SK-N-MC (cell line): ENCODE measurements around the gene DOCK6.

Experiments used
- DNase-seq: peaks from one replicate; pipeline ENCODE4 v3.0.0-alpha.2; 2011; ENCODE audit warnings: low read depth, low spot score
- H3K27ac ChIP-seq: fragments of 200-600 bp; sonication (generic); 2 replicates; pipeline ENCODE4 v1.5.1; 2016; ENCODE audit warnings: mixed run types
- H3K36me3 ChIP-seq: fragments of 200-600 bp; sonication (generic); 2 replicates; pipeline ENCODE4 v1.6.1; 2017; ENCODE audit warnings: antibody characterized with exemption, low read length, mixed read lengths; ENCODE audit not compliant: insufficient read depth
- H3K4me3 ChIP-seq: fragments of 200-600 bp; sonication (generic); 2 replicates; pipeline ENCODE4 v1.5.1; 2016
- H3K9ac ChIP-seq: fragments of 200-600 bp; sonication (generic); 2 replicates; pipeline ENCODE4 v1.8.0; 2017; ENCODE audit warnings: mixed run types, mixed read lengths; ENCODE audit not compliant: insufficient read length
- H3K9me3 ChIP-seq: fragments of 200-600 bp; sonication (generic); 2 replicates; pipeline ENCODE4 v1.6.1; 2017; ENCODE audit warnings: low read depth, mild to moderate bottlenecking, antibody characterized with exemption, low read length, moderate library complexity, mixed read lengths
- EZH2 ChIP-seq: fragments of 200-600 bp; sonication (generic); IDR thresholded peaks from one replicate; pipeline ENCODE4 v1.6.1; 2017; ENCODE audit warnings: antibody characterized with exemption
- FOXP2 ChIP-seq: optimal IDR thresholded peaks from 2 replicates; pipeline ENCODE3; 2011; ENCODE audit warnings: mild to moderate bottlenecking, moderate library complexity; ENCODE audit not compliant: insufficient read depth; ENCODE audit errors: extremely low read length, control extremely low read depth
- POLR2AphosphoS5 ChIP-seq: IDR thresholded peaks from 2 replicates; pipeline ENCODE4 v1.6.1; 2012; ENCODE audit warnings: mild to moderate bottlenecking, low read depth, low read length, borderline replicate concordance

Gene DOCK6

DNA sequence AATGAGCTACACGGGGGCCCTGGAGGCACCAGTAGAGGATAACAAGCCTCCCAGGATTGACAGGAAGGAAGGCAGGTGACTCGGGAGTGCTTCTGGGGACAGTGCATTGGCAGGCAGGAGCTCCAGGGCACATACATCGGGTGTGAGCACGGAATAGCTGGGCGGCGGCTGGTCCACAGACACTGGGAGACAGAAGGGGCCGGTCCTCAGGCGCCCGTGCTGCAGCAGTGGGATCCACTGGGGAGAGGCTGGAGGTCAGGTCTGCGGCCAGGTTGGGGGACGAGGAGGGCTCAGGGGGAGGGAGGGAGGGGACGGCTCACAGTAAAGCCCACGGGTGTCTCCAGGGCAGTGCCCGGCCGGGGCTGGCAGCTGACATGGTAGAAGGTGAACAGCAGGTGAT is 25.0 kb downstream of the DOCK6 start:
- DNase-seq, result no peak
- no peaks in the 10 kb centered on the region for H3K9me3 ChIP-seq
- H3K9ac ChIP-seq, result no peak overlapping the region
- no peaks in the 10 kb centered on the region for H3K36me3 ChIP-seq
- H3K27ac ChIP-seq, result no peak overlapping the region
- H3K4me3 ChIP-seq, result no peak overlapping the region
- TF ChIP-seq POLR2AphosphoS5 (no peak), FOXP2 (no peak)

DNA sequence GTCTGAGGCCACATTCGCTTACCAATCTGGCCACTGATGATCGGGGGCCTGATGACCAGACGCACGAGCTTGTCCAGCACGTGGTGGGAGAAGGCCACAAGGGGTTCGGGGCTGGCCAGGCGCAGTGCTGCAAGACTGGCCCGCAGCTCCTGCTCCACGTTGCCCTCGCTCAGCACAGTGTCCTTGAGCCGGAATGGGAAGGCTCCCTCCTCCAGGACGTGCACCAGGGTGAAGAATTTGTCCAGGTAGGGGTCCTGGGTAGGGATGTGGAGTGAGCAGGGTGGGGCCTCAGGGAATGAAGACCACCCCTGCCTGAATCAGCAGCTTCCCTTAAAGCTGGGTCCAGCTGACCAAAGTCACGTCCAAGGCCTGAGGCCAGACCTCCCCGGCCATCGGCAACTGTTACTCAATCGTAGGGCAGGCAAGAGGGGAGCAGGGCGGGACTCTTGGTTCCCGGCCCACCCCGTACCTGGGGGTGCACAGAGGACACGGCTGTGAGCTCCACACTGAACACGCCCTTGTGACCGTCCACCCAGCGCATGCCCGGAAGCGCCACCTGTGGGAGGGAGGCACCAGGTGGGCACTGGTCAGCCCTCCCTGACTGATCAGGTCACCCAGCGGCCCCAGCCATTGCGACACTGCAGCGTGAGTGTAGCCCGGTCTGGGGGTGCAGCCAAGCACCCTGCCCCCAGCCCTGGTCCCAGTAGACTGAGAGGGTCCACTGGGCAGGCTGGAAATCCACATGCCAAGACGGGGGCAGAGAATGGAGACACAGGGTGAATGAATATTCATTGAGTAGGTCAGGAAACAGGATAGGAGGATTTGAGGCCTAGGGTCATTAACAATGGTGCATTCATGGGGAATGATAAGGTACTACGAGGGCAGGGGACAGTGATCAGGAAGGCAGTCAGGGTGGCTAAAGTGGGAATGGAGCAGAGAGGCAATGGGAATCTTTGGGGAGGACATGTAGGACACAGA is 25.7 kb downstream of the DOCK6 start:
- TF ChIP-seq POLR2AphosphoS5, result no peak
- TF ChIP-seq FOXP2, result no peak
- TF ChIP-seq EZH2, result no peak
- H3K4me3 ChIP-seq, result no peak overlapping the region
- no peak overlapping the region for H3K9ac ChIP-seq
- no peak overlapping the region for H3K27ac ChIP-seq
- no peaks in the 10 kb centered on the region for H3K36me3 ChIP-seq
- no peaks in the 10 kb centered on the region for H3K9me3 ChIP-seq
- no peak for DNase-seq

DNA sequence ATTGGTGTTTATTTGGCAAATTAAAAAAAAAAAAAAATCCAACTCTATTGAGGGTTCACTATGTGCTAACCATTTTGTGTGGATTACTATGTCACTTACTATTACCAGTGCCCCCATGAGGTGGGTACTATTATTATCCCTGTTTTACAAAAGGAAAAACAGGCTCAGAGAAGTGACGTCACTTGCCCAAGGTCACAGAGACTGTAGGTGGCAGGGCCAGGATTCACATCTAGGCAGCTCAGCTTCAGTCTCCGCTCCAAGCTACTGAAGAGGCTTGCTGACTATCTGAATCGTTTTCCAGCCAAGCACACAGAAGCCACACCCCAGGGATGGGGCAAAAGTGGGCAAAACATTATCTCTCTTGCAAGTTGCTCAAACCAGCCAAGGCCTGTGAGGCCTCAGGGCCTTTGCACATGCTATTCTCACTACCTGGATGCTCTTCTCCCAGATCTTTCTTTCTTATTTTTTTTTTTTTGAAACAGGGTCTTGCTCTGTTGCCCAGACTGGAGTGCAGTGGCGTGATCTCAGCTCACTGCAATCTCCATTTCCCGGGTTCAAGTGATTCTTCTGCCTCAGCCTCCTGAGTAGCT is 27.7 kb downstream of the DOCK6 start:
- TF ChIP-seq FOXP2 (no peak), POLR2AphosphoS5 (no peak), EZH2 (no peak)
- H3K9ac ChIP-seq, result no peak overlapping the region

DNA sequence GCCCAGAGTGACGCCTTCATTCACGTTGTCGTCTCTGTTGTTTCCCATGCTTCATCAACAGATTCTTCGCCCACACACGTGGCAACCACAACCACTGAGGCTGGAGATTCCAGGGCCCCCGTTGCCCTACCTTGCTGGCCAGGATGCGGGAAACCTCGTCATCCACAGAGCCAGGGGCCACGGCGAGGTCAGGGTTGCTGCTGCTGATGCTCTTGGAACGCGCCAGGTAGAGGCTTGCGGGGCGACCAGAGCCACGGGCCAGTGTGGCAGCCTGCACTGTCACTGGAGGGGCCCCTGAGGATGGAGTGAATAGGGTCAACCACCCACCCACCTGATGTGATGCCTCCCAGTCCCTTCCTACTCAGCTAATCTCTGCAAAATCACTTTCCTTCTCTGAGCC is 29.3 kb downstream of the DOCK6 start:
- no peak overlapping the region for H3K4me3 ChIP-seq
- H3K36me3 ChIP-seq, result no peaks in the 10 kb centered on the region
- no peak for TF ChIP-seq FOXP2
- no peak for DNase-seq
- H3K9ac ChIP-seq, result no peak overlapping the region
- H3K9me3 ChIP-seq, result no peaks in the 10 kb centered on the region
- H3K27ac ChIP-seq, result no peak overlapping the region

More for the DNA sequence above, 27.7 kb downstream of the DOCK6 start:
- Histone ChIP-seq H3K9me3 (no peaks in the 10 kb centered on the region), H3K27ac (no peak overlapping the region), H3K4me3 (no peak overlapping the region), H3K36me3 (no peaks in the 10 kb centered on the region)
- no peak for DNase-seq

DNA sequence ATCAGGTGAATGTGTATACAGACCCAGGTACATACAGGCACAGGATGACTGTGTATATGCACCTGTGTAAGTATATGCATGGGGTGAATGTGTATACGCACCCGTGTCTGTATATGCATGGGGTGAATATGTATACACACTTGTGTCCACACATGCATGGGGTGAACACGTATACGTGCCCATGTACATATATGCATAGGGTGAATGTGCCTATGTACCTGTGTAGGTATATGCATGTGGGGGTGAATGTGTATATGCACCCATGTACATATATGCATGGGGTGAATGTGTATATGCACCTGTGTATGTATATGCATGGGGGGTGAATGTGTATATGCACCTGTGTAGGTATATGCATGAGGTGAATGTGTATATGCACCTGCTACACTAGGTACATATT is 29.8 kb downstream of the DOCK6 start:
- DNase-seq, result no peak
- no peaks in the 10 kb centered on the region for H3K9me3 ChIP-seq
- no peaks in the 10 kb centered on the region for H3K36me3 ChIP-seq
- H3K9ac ChIP-seq, result no peak overlapping the region
- H3K4me3 ChIP-seq, result no peak overlapping the region
- TF ChIP-seq FOXP2, result no peak
- no peak for TF ChIP-seq POLR2AphosphoS5
- TF ChIP-seq EZH2, result no peak
- H3K27ac ChIP-seq, result no peak overlapping the region

DNA sequence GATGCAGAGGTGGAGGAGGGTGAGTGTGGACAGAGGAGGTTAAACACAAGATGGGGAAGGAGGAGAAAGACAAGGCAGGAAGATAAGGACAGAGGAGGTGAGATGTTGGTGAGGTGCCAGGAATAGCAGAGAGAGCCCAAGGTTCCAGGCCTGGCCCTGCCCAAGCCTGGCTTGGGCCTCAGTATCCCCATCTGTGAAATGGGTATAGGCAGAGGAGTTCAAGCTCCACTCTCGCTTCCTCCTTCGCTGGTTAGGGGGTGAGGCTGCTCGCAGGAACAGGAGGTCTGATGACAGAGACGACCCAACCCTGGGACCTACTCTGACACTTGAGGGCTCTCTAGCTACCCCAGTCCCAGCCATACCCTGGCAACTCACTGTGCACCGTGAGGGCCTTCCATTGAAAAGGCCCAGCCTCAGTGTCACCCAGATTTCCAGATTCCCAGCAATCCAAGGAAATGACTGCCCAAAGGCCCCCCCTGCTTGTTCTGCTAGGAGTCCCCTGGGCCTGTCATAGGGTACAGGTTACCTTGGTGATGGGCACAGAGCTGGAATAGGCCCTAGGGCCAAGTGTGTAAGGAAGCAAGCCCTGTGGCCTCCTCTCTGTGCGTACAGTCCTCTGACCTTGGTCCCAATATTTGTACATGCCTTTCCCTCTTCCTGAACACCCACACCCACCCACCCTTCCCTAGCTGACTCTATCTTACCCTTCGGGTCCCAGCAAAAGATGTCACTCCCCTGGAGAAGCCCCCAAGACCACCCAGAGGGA is 31.5 kb downstream of the DOCK6 start:
- Histone ChIP-seq H3K27ac (no peak overlapping the region), H3K4me3 (no peak overlapping the region), H3K9ac (no peak overlapping the region), H3K36me3 (no peaks in the 10 kb centered on the region), H3K9me3 (no peaks in the 10 kb centered on the region)
- no peak for DNase-seq
- TF ChIP-seq EZH2 (no peak), POLR2AphosphoS5 (no peak), FOXP2 (no peak)

DNA sequence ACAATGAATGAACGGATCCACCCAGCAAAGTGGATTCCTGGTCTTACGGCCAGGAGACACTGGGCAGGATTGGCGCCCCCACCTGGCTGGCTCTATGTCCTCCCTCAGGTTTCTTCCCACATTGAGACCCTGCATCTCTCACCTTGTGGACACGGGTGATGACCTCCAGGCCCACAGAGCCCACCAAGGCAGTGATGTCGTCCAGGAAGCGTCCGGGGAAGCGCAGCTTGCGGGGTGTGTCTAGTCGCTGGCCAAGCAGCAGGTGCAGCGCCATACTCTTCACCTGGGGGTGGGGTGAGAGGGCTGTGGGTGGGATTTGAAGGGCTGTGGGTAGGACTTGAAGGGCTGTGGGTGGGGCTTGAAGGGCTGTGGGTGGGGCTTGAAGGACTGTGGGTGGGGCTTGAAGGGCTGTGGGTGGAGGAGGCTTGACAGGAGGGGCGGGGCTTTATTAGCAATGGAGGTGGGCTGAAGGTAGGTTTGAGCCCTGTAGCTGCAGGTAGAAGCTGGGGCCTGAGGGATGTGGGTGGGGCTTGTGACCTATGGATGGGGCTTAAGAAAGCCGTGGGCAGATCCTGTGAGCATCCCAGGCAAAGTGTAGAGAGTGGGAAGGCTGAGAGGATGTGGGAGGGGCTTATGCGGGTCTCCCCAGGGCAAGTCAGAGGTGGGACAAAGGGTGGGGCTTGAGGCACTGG is 35.0 kb downstream of the DOCK6 start:
- DNase-seq, result no peak
- Histone ChIP-seq H3K9me3 (no peaks in the 10 kb centered on the region), H3K36me3 (no peaks in the 10 kb centered on the region), H3K27ac (no peak overlapping the region), H3K9ac (no peak overlapping the region), H3K4me3 (no peak overlapping the region)
- no peak for TF ChIP-seq EZH2
- TF ChIP-seq POLR2AphosphoS5, result no peak
- no peak for TF ChIP-seq FOXP2
